NCI-H2081 (cell line): Measurements from ENCODE around the gene RNF44.
A peak's percentile ranks its signal among the peaks of the same experiment; 100 is the strongest.

Source experiments
- DNase-seq, 2 experiments: peaks; one replicate each; lab custom pipeline; 2025; lab: John Stamatoyannopoulos, UW

The RNF44 gene

DNA sequence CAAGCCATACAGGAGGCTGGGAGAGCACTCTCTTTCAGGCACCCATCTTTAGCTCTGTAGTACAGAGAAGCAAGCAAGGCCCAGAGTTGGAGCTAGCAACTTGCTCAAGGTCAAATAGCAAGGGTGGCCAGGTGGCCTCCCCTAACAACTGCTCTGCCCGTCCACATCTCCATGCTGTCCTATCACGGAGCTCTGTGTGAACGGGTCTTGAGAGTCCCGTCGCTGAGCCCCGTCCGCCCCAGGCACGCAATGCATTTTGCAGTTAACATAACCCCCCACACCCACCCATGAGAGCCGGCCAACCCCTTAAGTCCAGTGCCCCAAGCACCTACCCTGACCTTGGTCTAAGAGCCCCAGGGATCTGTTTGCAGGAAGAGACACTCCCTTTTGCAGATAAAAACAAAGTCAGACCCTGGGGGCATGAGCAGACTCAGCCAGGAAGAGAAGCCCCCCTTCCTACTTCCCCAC lies 1.5 kb downstream of the RNF44 start:
- DNase-seq: peak in 1 of 2 experiments; percentile 23

DNA sequence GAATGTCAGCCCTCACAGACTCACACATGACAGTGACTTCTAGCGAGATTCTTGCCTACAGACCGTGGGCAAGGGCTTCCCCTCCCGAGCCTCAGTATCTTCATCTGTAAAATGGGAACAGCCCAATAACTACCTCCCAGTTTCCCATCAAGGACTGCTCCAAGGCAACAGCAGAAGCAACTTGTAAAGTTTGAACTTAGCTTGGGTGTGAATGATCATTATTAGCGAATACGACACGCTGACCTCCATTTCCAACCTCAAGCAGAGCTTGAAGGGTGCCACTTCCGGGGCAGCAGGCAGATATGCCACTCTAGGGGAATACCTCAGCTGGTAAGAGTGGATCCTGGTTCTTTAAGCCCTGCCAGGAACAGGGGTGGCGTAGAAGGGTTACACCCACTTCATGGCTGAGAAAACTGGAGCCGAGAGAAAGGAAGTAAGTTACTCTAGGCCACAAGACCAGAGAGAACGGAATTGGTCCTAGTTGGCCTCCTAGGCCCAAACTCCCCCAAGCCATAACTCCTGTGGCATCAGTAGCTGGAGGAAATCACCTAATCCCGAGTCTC lies 2.0 kb downstream of the RNF44 start:
- no peak for DNase-seq

DNA sequence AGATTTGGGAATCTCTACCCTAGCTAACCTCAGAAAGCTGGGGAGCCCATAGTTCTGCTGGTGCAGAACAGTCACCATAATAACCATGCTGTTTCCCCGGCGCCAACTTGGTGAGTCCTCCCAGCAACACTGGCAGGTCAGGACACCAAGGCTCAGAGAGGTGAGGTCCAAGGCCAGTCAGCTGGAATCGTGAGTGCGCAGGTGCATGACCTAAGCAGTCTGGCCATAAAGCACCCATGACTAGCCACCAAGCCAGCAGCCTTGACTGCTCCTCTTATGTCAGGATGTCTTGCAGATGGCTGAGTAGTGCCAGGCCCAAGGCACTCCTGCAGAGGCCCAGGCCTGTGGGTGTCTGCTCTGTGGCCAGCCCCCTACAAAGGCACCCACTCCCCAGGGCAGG lies 2.6 kb downstream of the RNF44 start:
- DNase-seq: no peak

DNA sequence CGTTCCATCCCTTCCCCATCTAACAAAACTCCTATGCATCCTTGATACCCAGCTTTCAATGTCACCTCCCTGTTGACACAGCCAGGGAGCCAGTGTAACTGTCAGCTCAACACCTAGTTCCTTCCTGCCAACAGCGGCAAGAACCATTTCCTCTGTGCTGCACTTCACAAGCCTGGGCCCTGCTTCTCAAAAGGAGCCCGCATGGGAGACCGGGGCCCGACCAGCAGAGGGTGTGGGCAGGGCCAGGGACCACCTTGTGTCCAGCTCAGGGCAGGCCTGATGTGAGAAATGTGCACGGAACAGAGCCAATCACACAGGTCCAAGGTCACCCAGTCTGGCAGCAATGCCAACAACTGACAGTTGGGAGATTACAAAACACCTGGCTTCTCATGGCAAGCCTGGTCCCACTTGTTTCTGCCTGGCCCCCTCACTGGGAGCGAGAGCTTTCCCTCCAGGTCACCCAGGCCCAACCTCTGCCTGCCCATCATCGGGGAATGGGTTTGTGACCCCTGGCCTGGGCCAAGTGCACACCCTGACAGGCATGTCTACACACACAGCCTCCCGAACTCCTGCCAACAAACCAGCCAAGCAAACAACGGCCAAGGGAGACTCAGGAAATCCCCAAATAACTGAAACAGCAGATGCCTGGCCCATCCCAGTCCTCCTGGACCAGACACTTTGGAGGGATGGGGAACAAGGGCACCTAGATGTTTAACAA lies 3.1 kb downstream of the RNF44 start:
- DNase-seq: peak in 1 of 2 experiments; percentile 20

DNA sequence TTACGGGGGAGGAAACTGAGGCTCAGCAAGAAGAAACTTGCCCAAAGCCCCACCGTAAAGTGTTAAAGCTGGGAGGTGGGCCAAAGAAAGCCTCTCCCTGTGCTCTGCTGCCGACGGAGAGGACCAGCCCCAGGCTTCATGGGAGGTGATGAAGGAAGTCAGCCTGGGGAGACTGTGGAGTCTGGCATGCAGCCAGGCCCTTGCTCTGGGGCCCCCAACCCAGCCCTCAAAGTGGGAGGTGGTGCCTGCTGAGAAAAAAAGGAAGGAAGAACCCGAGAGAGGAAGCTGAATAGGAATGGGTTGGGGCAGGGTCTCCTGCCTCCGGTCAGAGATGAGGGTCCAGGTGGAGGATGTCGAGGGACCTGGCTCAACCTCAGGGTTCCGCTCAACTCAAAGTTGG lies 3.8 kb downstream of the RNF44 start:
- no peak for DNase-seq

DNA sequence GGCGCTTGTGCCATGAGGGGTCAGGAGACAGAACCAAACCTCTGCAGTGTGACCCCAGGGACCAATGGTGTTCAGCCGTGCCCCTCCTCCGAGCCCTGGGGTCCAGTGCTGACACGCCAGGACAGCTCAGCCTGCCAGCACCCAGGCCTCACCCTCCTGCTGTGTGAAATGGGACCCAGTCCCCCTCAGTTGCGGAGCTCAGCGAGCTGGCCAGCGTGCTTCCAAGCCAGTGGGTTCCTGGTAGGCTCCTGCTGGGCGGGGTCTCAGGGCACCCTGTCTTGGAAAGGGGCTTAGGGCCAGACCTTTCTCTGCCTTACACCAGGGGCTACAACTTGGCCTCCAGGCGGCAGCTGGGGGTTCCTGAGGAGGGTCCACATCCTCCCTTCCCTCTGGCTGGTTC lies 4.4 kb downstream of the RNF44 start:
- DNase-seq: no peak

DNA sequence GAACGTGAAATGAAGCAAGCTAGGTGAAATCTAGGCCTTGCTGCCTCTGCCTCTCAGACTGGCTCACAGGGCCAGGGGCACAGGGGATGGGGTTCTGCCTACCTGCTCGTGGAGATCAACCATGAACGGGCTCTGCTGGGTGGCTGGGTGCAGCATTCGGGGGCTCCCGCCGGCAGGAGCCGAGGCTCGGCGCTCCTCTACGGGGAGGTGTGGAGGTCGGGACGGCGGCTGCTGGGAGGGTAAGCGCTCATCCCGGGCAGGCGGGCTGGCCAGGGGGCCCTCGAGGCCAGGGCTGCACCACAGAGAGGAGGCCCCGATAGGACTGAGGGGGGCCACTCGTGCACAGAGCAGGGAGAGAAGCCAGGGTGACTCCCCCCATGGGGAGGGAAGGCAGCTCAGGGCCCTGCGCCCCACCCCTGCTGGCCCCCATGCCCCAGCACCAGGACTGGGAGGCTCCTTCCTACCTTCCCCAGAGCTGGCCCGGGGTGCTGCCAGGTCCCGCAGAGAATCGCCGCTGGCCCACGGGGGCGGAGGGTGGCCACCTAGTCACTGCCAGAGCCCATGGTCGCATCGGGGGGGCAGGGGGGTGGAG lies 5.2 kb downstream of the RNF44 start:
- no peak for DNase-seq

DNA sequence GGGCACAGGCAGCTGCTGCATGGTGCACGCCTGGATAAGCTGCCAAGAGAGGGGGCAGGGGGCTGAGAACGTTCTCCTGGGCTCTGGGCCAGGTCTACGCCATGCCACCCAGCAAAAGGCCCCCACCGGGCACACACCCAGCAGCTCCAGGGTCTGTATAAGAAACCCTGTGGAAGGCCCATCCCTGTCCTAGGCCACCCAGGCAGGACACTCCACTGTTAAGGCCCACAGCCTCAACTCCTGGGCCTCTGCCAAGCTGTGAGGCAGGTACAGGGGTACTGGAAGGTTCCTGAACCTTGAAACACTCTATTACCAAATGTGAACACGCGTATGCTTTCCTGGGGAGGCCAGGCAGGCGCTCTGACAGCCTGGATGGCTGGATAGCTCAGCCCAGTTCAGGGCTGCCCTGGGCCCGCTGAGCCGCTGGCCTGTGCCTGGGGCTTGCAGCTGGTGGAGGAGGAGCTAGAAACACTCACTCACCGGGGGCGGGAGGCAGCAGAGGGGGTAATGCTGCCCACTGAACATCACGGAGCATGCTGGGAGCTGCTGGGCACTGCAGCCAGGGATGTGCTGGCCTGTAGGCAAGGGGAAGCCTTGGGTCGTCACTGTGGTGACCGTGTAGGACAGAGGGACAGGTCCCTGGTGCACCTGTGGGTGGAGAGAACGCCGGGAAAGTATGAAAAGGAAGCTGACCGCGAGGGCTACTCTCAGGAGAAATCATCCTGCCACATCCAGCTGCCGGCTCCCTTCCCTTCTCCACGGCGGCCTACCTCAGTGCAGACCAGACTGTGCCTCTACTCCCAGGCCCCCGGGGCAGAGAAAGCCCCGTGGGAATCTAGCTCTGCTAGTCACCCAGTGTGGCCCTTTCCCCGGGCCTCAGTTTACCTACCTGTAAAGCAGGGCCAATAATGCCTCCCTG lies 6.0 kb downstream of the RNF44 start:
- peak; percentile 12 to 39 for DNase-seq

DNA sequence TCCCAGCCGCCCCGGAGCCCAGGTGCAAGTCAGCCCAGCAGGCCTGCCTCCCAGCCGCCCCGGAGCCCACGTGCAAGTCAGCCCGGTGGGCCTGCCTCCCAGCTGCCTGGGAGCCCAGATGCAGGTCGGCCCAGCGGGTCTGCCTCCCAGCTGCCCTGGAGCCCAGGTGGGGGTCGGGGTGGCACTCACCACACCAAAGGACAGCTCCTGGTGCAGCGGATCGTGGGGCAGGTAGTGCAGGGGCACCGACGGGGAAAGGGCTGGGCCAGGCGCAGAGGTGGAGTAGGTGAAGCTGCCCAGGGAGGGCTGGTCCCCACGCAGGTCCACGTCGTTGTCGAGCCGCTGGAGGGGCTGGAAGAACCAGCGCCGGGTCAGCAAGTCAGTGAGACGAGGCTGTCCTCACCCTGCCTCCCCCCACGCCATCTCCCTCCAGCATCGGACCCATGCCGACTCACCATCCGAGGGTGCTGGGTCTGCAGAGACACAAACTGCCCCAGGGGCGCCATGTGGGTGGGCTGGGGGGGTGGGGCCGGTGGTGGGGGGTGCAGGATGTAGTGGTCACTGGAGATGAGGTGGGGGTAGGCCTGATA lies 6.7 kb downstream of the RNF44 start:
- no peak for DNase-seq

DNA sequence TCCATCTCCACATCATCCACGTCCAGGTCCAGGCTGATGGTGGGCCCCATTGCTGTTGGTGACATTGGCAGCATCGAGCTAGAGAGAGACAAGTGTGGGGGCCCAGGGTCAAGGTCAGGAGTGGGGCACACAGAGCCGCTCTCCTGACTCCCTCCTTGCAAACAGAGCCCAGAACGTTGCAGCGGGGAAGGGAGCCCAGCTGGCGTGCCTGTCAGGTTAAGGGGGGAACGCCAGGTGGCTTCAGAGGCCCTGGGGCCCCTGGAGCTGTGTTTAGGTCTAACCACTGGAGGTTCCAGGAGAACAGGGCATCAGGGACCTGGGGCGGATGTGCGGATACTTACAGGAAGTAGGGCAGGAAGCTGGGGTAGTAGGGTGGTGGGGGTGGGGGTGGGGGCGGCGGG lies 7.5 kb downstream of the RNF44 start:
- no peak for DNase-seq

DNA sequence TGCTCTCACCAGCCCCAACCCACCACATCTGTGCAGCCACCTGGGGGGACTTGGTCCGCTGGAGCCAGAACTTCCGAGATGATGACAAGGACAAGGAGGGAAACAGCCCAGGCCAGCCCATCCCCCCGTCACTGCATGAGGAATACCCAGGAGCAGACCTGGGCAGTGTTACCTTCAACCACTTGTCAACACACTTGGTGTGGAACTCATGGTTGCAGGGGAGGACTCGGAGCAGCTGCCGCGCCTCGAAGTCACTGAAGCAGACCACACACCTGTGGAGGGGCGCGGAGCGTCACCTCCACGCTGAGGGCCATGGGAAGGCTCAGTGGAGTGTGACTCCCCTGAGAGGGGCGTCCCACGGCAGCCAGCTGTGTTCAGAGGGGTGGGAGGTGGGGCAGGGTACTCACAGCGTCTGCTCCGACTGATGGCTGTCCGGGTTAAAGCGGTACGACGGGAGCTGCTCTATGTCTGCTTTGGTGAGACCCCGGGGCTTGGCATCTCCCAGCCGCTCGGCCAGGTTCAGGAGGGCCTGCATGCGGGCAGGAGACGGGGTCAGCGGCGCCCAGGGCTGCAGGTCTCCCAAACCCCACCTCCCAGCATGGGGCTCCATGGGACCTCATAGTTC lies 8.0 kb downstream of the RNF44 start:
- no peak for DNase-seq

DNA sequence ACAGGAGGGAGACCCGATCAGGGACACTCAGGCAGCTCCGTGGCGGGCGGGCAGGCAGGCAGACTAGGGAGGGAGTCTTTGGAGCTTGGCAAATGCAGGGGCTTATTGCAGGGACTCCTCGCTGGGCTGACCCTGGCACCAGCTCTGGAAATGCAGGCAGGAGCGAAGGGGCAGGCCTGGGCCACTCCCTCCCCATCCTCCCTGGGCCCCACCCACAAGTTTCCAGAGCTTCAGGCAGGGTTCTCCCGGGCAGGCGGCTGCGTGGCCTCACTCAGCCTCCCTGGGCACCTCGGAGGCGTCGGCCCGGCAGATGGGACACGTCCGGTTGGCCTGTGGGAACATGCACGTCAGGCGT lies 8.5 kb downstream of the RNF44 start:
- DNase-seq: no peak

DNA sequence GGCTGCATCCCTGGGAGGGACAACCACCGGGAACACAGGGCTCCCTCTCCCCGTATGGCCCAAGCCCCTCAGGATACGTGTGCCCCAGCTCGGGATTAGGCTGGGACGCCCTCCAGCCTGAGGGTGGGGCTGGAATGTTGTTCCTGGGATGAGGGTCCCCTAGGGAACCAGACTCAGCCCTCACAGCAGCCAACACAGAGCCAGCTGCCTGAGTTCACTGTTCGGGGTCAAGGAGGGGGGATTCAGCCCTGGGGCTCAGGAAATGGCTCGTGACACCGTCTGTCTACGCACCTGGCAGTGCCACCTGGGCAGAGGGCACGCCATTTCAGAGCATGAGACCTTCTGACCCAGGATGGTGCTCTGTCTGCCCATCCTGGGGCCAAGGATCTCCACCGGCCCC lies 8.9 kb downstream of the RNF44 start:
- no peak for DNase-seq

DNA sequence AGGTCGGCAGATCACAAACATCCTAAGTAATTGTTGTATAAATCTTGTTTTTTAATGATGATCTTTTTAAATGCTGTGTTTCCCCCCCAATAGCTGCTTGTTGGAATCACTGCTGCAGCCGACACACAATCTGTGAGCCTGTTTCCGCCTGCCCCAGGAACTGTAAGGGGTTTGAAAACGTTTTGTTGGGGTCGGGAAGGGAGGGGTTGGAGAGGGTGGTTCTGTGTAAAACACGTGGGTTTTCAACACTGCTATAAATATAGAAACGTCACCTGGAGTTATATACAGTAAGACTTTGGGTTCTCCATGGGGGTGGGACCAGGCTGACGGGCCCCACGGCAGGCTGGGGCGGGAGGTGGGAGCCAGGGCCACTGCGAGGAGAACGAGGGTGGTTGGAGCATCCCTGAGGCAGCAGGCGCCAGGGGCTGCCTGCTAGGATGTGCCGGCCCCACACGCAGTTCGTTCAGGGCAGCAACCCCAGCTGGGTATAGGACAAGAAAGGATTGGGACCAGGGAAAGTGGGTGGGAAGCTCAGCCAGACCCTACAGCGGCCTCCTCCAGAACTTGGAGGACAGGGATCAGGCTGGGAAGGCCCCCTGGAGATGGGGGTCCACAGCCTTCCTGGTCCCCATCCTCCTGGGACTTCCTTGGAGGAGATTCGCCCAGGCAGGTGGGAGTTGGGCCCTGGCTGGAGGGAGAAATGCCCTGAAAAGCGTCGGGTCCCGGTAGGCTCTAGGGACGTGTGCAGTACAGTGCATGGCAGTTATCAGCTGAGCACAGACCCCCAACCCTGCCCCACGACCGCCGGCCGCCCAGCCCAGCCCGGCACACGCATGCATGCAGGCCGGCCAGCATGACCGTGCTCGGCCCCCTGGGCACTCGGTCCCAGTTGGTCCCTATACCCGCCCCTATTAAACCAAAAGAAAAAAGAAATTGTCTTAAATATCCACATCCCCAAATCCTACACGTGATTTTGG lies 9.7 kb downstream of the RNF44 start:
- no peak for DNase-seq

DNA sequence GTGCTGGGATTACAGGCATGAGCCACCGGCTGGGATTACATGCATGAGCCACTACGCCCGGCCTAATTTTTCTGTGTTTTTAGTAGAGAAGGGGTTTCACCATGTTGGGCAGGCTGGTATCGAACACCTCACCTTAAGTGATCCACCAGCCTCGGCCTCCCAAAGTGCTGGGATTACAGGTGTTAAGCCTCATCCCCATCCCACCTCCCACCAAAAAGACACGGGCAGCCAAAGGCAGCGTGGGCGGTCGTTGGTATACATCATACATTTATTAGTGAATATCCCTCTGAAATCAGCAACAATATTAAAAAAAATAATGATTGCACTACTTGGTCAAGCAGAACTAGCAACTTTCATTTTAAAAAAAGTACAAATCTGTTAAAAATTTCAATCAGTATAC lies 10.7 kb downstream of the RNF44 start:
- no peak for DNase-seq

DNA sequence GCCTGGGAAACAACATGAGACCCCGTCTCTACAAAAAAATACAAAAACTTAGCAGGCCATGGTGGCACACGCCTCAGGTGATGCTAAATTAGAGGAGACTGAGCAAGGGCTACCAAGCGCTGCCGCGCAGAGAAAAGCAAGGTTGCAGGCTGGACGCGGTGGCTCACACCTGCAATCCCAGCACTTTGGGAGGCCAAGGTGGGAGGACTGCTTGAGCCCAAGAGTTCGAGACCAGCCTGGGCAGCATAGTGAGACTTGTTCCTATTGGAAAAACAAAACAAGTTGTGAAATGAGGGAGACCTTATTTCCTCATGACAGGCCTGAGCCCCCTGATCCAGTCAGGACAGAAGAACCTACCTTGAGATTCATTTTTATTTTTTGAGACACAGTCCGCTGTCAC lies 11.5 kb downstream of the RNF44 start:
- DNase-seq: no peak

DNA sequence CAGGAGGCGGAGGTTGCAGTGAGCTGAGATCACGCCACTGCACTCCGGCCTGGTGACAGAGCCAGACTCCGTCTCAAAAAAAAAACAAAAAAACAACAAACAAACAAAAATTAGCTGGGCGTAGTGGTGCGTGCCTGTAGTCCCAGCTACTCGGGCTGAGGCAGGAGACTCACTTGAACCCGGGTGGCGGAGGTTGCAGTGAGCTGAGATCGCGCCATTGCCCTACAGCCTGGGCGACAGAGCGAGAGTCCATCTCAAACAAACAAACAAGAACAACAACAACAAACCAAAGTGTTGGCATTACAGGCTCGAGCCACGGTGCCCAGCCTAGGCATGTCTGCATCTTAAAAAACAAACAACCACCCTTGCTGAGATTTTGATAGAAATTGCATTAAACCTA lies 12.2 kb downstream of the RNF44 start:
- no peak for DNase-seq

DNA sequence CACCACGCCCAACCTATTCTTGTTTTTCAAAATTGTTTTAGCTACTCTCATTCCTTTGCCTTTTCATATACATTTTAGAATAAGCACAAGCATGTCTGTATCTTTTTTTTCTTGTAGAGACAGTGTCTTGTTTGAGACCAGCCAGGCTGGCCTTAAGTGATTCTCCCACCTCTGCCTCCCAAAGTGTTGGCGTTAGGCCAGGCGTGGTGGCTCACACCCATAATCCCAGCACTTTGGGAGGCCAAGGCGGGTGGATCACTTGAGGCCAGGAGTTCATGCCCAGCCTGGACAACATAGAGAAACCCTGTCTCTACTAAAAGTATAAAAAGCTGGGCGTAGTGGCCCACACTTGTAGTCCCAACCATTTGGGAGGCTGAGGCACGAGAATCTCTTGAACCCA lies 13.1 kb downstream of the RNF44 start:
- no peak for DNase-seq

DNA sequence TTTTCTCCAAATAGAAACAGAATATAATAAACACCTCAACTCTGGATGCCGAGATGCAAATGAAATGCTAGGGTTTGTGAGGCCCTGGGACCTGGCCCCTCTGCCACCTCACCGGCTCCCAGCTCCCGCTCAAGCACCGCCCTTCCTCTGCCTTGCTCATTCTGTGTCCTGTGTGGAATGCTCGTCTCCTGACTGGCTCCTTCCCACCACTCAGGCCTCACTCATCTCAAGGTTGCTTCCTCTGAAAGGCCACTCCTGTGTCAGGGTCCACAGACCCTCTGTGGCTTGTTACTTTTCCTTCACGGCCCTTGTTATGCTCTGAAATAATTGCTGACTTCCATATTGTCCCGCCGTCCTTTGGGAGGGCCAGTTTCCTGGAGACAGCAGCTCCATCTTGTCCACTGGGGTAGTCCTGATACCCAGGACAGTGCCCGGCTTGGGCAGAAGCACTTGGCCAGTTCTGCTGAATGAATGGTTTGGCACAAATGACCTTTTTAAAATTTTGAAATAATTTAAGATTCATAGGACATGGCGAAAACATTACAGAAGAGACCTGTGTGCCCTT lies 15.4 kb downstream of the RNF44 start:
- no peak for DNase-seq

DNA sequence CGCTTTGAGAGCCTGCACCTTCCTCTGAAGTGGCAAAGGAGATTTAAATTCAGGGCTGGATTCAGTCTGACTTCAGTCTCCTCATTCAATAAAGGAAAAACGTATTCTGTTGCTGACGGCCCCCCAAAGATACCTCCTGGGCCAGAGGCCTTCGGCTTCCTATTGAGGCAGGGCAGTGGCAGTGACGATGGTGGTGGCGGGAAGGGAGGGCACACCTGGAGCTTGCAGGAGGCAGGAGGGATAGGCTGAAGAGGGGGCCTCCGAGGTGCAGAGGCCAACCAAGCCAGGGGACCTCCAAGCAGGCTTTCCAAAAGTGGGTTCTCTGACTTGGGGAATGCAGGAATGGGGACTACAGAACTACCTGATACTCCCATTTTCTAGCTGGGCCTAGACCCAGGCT lies 15.9 kb downstream of the RNF44 start:
- DNase-seq: no peak
